ENCODE results near the gene LIN28B.
"Not testable (repeated sequence)": the region's sequence is repeated elsewhere in the genome, so short reads cannot be mapped to it uniquely, and the experiment has no call there.

The LIN28B gene

DNA sequence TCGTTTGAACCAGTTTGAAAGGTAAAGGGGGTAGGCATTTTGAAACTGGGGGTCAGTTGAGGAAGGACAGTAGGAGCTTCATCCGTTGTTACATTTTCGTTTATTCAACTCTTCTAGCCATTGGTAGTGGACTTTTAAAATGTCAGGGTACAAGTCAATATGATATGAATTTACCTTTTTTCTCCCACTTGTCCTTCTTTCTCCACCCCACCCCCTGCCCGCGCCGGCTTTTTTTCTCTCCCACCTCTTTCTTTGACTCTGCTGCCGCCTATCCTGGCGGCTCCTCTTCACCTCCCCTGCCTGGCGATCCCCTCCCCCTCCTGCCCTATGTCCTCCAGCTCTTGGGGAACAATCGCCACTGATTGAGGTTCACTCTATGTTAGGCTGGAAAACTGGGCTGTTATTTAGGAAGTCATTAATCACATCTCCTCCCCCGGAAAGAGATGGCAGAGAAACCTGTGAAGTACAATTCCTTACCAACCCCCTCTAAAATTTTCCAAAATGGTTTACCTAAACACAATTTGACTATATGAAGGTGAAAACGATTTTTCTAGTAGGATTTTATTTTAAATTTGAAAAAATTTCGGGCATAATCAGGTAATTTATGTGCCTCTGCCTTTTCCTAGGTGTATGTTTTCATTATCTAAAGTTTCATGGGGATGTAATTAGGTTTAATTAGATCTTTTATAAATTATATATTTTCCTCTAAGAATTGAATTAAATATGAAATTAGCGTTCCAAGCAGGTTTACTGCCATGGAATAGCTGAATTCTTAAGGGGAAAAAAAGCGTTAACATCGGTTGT is 778 bp upstream of the LIN28B start:
- peak; percentile 84 for DNase-seq (ENCODE audit: low spot score)

DNA sequence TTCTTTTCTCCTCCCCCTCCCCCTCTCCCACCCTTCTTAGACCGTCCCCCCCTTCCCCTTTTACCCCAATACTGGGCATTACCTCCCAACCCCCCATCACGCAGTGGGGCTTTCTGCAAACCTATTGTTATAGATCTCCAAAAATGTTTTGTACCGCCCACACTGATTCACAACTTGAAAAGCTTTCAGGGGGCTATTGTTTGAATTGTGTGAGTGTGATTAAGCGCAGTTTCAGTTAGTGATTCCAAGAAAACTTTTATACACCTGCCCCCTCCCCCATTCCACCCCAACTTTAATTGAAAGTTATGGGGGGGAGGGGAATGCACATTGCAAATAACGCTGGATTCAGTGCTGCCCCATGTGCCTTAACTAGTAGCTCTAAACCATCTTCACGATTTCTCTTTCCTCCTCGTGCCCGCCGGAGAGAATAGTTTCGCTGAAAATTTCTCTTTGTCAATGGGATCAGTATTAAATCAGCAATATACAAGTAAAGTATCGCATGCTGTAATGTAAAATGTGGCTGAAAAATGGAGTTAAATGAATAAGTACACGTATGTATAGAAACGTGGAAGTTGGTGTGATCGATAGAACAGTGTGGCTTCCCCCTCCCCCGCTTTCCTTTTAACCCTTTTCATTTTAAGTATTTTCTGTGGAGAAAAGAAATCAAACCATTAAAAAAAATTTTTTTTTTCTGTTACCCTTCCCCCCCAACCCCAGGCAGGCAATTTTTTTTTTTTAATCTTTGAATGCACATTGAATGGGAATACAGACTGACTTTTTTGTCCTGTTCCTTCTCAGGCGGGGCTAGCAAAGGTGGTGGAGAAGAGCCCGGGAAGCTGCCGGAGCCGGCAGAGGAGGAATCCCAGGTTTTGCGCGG is 632 bp downstream of the LIN28B start:
- peak; percentile 74 for DNase-seq (ENCODE audit: low spot score)

DNA sequence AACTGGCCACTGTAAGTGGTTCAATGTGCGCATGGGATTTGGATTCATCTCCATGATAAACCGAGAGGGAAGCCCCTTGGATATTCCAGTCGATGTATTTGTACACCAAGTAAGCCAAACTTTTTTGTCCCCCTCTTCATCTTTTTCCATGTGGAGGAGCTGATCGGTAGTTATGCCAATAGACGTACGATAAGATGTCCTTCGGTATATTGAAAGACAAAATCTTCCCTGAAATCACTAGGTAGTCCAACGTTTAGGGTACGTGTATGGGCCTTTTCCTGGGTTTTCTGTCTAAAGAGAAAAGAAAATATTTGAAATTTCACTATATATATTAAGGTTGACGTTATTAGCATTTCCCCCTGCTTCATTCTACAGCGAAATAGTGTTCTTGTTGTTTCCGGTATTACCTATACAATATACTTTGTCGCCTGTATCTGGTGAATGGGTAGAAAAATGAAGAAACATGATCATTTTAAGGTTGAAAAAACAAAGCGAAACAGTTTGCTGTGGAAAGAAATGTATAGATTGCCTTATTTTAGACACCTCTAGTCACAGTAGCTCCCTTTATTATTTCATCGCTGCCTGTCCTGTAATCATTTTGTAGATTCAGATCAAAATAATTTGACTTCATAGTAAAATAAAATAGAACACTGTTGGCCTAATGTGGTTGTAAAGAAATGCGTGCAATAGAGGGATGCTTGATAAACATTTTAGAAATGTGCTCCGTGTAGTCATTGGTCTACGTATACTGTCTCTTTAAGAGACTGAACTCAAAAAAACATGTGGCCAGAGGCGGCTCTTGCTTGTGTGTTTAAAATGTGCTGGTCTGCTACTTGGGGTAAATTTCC is 1.5 kb downstream of the LIN28B start:
- no peak for DNase-seq (ENCODE audit: low spot score)

DNA sequence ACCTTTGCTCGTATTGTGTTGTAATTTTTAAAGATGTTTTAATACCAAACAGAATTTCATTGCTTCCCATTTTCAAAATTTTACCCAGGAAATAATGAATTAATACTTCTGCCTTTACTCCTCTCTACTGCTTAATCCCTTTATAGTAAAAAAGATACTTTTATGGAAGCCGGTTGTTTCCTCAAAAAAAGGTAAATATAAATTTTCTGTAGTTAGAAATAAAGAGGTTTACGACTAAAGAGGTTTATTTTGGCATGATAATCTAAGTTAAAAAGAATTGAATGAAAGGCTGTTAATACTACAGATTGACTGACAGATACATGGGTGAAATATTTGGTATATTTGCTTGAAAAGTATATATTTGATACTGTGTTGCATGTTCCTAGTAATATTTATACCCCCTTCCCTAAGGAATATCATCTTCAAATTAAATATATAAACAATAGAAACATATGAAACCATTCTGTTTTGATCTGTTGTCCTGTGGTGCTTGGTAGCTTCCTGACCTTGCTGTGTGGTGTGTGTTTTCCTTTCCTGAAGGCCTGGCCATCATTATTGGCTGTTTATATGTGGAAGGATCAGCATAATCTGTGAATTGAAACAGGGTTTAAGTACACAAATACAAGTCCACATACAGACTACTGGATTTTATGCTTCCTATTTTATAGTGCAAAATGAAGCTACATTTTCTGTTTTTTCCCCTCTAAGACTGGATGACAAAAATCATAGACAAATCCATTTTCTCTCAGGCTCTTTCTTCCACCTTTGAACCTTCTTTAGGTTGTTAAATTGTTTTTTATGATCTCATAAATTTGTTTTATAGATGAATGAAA is 2.3 kb downstream of the LIN28B start:
- no peak for DNase-seq (ENCODE audit: low spot score)

DNA sequence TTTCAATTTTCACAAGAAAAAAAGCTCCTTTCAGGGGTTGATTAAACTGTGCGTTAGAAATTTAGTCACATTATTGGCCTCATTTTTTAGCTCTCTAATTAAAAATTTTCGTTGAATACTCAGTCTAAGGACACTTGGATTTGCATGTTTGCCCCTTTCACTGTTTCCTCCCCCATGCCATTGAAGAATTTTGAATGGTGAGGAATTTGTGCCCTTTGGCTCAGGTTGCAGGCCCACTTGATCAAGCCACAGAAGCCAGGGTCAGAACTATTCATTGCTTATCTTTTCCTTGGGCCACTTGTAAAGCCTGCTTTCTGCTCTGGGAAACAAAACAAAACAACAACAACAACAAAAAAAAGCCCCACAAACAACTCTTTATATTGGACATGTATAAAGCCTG is 12.2 kb downstream of the LIN28B start:
- DNase-seq (ENCODE audit: low spot score), result no peak

DNA sequence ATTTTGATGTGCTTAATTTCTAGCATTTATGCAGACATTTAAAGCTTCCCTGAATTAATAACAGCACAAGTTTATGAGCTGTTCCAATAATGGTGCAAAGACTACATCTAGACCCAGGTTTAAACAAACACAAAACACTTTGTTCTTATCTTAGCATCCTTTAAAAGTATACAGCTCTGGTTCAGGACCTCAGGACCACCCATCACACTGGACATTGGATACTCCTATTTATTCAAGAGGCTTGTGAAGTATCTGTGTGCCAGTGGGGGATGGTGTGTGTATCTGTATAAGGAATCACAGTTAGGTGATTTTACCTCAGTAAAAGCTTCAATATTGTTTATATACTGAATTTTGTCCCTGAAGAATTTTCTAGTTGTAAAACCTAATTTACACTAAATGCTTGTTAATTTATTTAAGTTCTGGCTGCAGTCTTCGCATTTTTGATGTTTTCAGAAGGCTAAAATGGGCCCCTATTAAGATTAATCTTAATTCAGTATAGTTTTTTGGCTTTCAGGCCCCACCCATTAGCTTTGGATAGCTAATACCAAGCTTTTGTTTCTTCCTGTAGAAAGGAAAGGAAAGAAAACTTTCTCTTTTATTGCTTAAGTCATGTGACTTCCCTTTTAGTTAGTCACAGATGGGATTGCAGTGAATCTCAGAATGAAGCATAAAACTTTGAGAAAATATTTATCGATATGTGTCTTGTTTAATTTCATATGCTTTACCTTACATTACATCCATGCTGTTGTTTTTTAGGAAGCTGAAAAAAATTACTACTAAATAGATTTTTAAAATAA is 13.1 kb downstream of the LIN28B start:
- DNase-seq (ENCODE audit: low spot score), result no peak

DNA sequence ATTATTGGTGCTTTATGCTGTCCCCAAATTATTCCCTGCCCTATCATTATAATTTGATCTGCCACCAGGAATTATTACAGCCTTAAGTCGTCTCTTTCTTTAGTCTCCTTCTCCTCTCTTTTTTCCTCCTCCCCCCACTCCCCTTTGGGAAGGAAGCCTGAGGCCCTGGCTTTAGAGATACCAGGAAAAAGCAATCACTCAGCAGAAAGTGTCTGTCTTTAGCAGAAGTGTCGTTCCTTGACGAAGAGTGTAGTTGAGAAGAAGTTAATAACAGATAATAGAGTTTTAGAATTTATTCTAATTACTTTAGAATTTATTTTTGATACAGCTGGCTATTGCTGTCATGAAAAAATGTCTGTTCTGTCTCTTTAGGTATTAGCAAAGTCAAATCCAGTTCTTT is 16.5 kb downstream of the LIN28B start:
- no peak for DNase-seq (ENCODE audit: low spot score)

DNA sequence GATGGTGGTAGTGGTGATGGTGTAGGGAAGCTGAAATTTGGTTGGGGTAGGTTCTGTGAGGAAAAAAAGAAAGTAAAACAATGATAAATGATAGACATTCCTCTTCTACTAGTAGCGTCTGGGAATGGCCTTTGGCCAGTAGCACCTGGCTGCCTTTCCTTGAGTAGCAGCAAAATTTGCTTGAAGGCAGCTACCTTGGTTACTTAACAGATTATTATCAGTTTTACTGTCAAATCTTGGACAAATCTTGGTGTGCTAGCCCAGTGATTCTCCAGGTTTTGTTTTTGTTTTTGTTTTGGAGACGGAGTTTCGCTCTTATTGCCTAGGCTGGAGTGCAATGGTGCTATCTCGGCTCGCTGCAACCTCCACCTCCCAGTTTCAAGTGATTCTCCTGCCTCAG is 26.4 kb downstream of the LIN28B start:
- no peak for DNase-seq (ENCODE audit: low spot score)

DNA sequence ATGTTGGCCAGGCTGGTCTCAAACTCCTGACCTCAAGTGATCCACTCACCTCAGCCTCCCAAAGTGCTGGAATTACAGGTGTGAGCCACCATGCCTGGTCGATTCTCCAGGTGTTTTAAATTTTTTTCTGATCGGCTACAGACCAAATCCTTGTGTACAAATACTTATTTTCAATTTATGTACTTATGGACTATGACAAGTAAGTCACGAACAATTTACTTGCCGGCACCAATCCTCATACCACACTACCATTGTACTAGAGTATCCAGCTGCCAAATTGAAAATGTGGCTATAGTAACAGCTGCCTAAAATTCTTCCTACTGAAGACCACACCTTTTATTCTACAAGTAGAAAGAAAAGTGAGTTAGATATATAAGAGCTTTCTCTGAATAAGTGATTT is 26.9 kb downstream of the LIN28B start:
- DNase-seq (ENCODE audit: low spot score), result no peak

DNA sequence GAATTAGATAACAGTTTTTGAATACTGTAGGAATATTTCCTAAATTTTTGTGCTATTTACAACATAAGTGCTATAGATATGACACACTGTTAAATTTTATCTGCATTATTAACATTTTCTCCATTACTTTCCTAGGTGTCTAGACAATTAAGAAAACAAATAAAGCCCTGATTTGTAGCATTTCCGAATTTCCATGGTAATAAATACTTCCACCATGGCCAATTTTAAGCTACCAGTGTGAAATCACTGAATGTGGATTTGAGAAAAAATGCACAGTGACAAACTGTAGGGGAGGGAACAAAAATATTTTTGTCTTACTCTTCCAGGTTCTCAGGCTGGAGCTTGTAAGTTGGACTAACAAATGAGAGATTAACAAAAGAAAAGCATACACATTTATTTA is 27.9 kb downstream of the LIN28B start:
- DNase-seq (ENCODE audit: low spot score), result no peak

DNA sequence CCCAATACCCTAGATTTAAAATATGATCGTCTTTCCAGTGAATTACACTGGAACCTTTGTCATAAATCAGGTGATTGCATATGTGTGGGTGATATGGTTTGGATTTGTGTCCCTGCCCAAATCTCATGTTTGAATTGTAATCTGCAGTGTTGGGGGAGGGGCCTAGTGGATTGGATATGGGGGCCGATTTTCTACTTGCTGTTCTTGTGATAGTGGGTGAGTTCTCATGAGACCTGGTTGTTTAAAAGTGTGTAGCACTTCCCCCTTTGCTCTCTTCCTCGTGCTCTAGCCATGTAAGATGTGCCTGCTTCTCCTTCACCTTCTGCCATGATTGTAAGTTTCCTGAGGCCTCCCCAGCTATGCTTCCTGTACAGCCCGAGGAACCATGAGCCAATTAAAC is 29.0 kb downstream of the LIN28B start:
- DNase-seq (ENCODE audit: low spot score), result not testable (repeated sequence)

DNA sequence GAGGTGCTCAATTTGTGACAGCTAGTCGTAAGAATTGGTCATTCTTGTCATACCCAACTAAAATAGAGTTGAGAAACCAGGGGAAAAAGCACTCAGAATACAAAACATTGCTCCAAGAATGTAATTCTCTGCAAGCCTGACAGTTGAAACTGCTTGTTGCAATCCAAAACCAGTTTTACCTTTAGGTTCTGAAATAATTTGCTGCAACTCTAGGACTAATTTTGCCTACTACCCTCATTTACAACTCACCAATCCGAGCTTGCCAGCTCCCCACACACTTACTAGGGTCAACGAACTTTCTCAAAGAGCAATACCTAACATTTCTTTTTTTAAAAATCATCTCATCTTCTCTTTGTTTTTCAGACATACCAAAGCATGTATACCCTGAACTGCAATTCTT is 29.7 kb downstream of the LIN28B start:
- DNase-seq (ENCODE audit: low spot score), result no peak

DNA sequence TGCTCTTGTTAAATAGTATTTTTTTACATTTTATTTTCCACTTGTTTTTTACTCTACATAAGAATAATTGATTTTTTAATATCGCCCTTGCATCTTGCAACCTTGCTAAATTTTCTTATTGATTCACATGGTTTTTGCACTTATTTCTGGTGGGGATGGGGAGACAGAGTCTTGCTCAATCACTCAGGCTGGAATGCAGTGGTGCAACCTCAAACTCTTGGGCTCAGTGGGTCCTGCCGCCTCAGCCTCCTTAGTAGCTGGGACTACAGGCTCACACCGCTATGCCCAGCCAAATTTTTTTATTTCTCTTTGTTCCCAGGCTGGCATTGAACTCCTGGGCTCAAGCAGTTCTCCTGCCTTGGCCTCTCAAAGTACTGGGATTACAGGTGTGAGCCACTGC is 30.3 kb downstream of the LIN28B start:
- DNase-seq (ENCODE audit: low spot score), result no peak

DNA sequence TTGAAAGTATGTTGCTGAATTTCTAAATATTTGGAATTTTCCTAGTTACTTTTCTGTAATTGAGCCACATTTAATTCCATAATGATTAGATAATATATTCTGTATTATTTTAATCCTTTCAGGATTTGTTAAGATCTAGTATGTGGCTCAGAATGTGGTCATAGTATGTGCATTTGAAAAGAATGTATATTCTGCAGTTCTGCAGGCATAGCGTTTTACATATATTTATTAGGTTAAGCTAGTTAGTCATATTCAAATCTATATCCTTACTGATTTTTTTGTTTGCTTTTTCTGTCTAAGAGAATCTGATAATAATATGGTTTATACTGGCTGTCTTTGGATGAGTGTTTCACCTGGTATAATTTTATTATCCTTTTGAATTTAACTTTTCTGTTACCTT is 33.2 kb downstream of the LIN28B start:
- DNase-seq (ENCODE audit: low spot score), result no peak

DNA sequence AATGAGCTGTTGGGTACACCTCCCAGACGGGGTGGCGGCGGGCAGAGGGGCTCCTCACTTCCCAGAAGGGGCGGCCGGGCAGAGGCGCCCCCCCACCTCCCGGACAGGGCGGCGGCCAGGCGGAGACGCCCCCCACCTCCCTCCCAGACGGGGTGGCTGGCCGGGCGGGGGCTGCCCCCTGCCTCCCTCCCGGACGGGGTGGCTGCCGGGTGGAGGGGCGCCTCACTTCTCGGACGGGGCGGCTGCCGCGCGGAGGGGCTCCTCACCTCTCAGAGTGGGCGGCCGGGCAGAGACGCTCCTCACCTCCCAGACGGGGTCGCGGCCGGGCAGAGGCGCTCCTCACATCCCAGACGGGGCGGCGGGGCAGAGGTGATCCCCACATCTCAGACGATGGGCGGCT is 34.2 kb downstream of the LIN28B start:
- DNase-seq (ENCODE audit: low spot score), result not testable (repeated sequence)

DNA sequence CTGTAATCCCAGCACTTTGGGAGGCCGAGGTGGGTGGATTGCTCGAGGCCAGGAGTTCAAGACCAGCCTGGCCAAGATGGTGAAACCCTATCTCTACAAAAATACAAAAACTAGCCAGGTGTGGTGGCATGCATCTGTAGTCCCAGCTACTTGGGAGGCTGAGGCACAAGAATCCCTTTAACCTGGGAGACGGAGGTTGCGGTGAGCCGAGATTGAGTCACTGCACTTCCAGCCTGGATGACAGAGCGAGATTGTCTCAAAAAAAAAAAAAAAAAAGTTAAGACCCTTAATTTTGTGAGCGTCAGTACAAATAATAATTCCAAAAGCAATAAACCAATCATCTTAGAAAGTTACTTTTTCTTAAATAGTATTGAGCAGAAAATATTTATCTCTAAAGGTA is 36.7 kb downstream of the LIN28B start:
- DNase-seq (ENCODE audit: low spot score), result not testable (repeated sequence)

DNA sequence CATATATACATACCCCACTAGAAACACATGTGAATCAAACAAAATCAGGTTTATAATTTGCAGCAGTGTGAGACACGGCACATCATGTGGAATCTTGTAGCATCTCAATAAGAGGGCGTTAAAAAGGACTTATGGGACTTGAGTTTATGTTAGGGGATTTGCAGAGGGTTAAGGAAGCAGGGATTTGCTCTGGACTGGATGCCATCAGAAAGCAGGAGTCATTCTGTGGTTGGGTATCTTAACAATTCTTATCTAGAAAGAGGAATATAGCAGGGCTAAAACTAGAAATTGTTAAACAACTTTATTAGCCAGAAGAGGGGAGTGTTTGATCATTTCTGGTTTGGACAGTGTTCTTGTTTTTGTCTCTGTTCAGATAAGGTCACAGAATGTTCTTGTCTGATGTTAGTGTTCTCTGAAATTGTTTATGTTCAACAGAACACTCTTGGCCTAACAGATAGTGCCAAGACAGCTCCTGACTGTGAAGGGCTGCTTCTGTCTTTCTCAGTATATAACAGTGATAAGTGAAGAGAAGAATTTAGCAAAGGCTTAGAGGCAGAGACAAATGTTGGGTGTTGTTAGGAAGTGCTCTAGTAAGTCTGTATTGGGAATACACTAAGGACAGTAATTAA is 39.2 kb downstream of the LIN28B start:
- no peak for DNase-seq (ENCODE audit: low spot score)

DNA sequence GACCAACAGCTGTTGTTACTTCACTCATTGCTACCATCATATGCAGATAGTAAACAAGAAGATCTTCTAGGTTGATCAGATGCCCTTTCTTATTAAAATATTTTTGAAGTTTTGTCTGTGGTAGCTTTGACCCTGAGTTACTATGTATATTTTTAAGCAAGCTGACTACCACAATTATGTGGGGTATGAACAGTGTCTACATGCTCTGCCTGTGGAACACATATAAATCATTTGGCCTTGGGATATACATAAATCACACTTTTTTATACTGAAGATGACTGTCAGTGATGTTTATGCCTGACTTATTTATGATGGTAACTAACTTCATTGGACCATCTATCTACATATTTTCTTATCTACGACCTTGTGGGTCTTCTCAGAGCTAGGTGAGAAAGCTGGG is 44.2 kb downstream of the LIN28B start:
- no peak for DNase-seq (ENCODE audit: low spot score)

DNA sequence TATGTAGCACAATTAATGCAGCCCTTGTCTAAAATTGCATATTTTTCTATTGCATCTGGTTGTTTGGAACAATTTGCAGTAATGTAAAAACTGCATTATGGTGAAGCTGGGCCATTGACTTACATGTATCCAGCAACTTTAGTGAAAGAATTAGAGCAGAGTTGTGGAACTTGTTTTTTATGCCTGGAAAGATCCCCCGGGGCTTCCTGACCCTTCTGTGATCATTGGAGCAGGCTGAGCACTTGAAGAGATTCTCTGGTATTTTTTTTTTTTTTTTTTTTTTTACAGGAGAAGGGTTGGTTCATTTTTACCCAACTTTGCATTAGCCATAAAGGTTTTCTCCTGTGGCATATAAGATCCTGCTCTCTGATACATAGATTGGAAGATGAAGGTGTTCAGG is 45.0 kb downstream of the LIN28B start:
- DNase-seq (ENCODE audit: low spot score), result no peak

DNA sequence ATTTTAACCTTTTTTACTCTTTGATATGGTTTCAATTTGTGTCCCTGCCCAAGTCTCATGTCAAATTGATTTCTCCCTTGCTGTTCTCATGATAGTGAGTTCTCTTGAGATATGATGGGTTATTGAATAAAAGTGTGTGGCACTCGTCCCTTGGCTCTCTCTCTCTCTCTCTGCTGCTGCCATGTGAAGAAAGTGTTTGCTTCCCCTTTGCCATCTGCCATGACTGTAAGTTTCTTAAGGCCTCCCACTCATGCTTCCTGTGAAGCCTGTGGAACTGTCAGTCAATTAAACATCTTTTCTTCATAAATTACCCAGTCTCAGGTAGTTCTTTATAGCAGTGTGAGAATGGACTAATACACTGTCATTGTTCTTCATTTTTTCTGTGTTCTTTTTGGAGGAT is 48.5 kb downstream of the LIN28B start:
- DNase-seq (ENCODE audit: low spot score), result no peak

All from ecto neural progenitor cell (in vitro differentiated cells).